HG02763 (cell line): Measurements from ENCODE around the gene RHBDF2.

ENCODE experiments used
- ATAC-seq: cut with Tn5 transposase; IDR thresholded peaks from one replicate; pipeline ENCODE4 v1.9.1; 2021; ENCODE audit warnings: mild to moderate bottlenecking, moderate library complexity; ENCODE audit not compliant: unreplicated experiment

RHBDF2 gene

DNA sequence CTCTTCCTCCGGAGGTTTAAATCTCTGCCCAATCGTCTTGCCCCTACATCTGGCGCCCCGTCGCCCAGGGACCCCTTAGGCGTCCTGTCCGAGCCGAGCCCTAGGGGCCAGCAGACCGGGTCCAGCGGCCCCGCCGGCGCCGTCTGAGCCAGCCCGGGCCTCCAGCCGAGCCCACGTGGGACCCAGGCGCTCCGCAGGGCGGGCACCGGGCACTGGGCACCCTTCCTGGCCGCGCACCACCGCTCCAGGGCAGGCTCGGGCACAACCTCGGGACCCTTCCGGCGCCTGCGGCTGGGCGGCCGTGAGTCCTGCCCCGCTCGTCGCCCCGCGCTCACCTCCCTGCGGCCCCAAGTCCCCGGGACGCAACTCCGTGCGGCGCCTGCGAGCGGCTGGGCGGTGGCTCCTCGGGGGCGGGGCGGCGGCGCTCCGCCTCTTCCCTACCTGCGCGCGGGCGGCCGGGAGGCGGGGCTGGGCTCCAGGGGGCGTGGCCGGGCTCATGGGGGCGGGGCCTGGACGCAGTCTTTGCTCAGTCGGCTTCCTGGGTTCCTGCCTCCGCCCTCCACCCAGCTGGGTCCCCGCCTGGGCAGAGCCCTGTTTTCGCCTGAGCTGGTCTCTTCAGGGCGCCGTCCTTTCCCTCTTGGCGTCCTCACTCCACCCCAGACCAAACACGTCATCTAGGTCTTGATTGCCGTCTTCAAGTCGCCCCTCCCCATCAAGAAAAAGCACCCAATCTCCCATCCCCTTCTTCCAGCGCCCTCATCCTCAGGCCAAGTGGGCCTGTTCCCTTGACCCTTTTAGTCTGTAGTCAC lies at the start of gene RHBDF2:
RHBDF2 (minus strand) TSS at position 406 of the 809 bp plus-strand sequence. CDS start 19,899 bp downstream, outside the sequence.
- ATAC-seq, result peak; percentile 64

DNA sequence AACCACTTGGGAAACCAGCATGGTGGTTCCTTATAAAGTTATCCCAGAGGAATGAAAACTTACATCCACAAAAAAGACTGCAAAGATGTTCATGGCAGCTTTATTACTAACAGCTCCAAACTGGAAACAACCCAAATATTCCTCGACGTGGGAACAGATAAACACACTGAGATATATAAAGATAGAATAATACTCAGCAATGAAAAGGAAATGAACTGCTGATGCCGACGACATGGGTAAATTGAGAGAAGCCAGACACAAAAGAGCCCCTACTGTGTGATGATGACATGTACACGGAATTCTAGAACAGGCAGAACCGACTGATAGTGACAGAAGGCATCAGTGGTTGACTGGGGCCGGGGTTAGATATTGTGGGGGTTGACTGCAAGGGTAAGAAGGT lies 48.3 kb upstream of the RHBDF2 start:
- no peak for ATAC-seq

DNA sequence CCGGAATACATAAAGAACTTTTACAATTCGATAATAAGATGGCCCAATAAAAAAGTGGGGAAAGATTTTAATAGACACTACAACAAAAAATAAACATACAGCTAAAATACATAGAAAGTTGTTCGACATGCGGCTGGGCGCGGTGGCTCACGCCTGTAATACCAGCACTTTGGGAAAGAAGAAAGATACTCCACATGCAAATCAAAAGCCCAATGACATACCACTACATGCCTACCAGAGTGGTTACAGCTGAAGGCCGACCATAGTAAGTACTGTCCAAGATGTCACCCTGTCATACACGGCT lies 47.9 kb upstream of the RHBDF2 start:
- no peak for ATAC-seq

DNA sequence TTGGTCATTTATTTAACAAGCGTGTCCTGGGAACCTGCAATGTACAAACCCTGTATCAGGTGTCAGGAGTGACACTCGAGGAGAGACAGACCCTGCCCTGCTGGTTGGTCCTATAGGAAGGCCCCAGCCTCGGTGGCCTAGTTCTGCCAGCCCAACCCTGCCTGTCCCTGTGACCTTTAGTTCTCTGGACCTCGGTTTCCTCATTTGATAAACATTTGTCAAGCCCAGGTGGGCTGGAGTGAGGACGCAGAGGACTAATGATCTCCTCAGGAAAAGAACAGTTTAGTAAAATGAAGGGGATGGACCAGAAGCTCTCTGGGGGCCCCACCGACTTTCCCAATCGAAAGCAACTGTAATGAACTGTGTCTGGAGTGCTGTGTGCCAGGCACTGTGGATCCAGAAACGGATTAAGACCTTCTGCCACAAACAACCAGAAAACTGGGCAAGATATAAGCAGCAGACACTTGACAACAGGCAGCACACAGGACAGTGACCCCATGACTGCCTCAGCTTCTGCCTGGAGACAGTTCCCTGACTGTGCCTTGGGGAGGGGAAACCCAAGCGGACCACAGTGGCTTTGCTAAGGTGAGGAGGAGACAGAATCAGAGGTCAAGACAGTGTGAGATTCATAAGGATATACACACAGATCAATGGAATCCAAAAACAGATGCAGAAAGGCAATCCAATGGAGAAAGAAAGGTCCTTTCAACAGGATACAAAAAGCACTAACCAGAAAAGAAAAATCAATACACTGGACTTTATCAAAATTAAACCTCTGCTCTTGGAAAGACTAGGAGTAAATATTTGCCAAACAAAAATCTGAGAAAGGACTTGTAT lies 47.4 kb upstream of the RHBDF2 start:
- ATAC-seq, result no peak

DNA sequence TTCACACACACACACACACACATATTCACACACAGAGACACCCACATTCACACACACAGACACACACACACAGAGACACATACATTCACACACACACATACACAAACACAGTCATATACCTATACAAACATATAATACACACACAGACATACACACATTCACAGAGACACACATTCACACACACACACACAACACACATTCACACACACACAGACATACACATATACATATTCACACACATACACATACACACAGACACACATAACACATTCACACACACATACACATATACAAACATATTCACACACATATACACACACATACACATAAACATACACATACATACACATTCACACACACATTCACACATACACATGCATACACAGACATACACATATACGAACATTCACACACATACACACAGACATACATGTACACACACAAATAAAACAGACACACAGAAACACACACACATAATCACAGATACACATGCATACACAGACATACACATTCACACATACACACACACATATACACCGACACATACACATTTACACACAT lies 46.5 kb upstream of the RHBDF2 start:
- ATAC-seq, result no peak

DNA sequence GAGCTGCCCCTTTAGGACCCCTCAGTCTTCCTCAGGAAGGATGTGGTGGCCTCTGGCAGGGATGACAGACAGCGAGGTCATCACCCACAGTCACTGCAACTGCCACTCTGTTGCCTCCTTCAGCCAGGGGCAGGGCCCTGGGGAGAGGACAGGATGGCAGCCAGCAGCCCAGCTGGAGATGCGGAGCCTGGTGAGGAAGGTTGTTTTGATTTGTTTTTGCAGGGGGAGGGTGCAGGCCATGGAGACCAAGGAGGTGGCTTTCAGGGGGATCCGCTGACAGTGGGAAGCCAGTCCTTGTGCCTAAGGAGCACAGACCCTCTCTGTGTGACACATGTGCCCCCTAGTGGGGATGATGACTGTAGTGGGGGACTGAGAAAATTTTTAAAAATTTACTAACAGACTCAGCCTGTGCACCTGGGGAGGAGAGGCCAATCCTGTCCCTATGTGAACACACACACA lies 46.0 kb upstream of the RHBDF2 start:
- ATAC-seq, result no peak

DNA sequence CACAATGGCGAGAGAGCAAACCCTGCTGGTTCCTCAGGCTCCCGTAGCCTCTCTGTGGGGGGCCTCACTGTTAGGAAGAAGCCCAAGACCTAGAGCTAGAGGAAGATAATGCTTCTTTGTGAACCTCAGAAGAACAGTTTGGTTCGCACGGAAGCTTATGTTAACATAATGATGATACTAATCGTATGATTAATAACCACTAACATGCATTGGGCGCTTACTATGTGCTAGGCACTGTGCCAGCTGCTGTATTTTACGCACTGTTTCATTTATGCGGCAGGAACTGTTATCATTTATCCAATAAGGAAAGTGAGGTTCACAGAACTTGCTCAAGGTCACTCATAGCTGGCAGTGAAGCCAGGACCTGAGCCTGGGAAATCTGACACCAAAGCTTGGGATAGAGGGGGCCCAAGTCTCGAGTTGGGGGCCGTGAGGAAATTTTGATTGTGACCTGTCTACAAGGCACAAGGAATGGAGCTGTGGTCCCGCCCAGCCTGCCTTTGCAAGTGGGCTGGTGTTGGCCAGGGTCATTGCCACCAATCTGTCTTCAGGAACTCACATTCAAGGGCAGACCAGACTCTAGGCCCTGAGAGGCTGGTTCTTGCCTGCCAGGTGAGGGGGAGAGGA lies 45.4 kb upstream of the RHBDF2 start:
- no peak for ATAC-seq

DNA sequence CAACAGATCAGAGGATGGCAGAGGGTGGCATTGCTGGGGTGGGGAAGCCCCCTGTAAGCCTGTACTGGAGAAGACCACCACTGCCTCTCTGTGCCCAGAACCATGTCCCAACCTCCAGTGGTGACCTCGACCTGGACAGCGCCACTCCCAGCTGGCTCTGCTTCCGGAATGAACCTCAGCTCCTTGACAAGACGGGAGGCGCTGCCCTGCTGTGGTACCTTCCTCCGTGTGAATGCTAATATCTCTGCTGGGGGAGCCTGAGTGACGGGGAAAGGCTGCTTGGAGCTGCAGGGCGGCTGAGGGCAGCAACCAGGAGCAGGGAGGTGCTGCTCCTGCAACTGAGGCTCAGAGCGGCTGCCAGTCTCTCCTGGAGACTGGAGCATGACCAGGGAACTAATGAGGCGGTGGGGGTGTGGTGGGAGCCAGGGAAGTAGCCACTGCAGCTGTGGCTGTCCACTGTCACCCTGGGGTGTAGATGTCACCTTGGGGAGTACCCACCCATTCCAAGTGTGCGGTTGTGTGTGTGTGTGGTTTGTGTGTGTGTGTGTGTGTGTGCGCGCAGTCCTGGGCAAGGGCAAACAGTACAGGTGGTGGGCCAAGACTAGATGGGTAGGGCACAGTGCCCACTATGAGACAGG lies 44.8 kb upstream of the RHBDF2 start:
- ATAC-seq, result no peak

DNA sequence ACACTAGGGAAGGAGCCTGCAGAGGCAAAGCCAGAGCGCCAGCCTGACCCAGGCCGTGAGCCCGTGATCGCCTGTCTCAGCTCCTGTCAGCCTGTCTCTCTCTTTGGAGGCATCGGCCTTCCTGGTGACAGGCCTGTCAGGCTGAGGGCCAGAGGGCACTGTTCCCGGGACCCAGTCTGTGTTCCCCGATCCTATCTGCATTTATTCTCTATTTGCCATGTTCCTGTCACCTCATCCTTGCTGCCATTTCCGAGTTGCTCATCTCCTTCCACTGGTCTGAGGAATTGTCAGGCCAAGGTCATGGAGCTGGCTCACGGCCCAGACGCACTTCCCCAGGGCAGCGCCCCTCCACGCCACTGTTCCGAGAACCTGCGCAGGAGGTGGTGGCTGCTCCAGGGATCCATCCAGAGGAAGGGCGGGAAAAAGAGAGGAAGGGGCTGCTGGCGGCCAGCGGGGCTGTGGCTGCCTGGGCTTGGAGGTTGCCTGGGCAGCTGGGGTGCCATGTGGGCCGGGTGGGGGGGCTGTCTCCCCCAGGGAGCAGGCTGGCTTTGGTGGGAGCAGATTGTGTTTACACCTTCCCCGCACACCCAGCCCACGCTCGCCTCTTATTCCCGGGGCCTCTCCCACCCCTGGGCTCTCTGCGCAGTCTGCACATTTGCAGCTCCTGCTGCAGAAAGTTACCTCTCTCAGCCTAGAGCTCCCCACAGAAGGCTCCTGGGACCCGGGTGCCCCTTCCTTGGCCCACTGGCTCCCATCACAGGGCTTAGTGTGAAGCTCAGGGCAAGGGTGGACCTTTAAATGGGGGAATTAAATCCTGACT lies 43.5 kb upstream of the RHBDF2 start:
- ATAC-seq, result no peak

DNA sequence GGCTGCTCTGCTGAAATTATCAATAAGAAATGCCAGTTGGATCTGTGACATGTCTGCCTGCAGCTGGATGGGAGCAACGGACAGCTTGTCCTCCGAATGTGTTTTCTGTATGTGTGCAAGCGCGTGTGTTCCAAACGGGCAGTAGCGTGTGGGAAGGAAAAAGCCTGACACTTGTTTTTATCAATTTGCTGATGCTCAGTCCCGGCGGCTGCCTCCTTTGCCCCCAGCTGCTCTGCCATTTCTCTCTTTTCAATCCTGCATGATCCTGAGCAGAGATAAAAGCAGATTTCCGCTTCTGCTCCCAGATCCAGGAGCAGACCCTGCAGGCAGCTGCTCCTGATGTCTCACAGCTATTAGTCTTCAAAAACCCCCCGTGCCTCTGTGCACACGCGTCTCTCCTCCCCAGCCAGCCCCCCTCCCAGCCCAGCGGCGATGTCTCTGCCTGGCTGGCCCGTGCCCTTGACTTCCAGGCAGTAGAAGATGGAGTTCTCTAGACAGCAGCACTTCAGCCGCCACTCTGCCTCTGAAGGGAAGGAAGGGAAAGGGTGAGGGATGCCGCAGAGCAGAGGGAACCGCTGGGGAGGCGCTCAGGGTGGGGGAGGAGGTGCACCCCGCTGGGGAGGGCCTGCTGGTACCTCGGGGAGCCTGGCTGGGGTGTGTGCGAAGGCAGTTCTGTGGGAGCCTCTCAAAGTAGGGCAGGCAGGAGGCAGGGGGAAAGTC lies 42.8 kb upstream of the RHBDF2 start:
- no peak for ATAC-seq

DNA sequence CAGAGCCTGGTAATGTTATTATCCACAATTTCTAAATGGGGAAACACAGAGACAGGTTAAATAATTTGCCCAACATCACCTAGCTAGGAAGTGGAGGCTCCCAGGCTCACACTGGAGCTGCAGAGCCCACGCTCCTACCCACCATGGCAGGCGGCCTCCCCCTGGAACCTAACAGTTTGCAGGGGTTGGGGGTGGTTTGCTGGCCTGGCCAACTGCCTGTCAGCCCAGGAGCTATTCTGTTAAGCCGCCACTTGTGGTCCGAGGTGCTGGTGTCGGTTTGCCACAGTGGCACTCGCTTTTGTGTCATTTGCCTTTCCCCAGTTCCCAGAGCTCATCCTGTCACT lies 42.2 kb upstream of the RHBDF2 start:
- no peak for ATAC-seq

DNA sequence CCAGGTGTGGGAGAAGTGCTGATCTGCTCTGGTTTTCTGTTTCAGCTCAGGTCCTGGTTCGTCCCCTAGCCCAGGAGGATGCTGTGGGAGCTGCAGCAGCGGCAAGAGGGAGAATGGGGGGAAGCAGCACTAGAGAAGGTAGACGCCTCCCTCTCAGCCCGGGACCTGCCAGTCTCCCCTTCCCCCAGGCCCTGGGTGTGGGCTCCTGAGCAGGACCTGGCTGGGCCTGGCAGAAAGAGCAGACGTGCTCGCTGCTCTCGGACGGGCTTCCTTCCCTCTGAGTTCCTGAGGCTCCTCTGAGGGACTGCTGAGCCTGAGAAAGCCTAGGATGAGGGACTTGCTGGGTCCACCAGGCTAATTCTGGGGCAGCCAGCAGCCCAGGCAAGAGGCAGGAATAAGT lies 41.8 kb upstream of the RHBDF2 start:
- ATAC-seq, result no peak

DNA sequence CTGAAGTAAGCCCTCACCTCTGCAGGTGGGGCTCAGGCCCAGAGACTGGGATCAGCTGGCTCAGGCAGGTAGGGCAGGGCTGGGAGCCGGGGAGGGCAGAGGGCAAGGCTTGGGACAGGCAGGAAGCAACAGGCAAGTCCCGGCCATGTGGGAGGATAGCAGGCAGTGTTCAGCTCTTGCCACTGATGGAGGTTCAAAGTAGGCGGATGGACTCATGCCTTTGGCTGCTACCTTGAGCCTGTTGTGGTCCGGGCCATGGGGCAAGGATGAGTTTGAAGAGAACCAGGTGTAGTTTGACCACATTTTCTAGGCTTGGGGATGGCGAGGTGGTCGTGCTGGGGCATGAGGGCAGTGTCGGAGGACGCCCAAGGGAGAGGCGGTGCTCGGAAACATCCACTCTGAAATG lies 41.3 kb upstream of the RHBDF2 start:
- no peak for ATAC-seq

DNA sequence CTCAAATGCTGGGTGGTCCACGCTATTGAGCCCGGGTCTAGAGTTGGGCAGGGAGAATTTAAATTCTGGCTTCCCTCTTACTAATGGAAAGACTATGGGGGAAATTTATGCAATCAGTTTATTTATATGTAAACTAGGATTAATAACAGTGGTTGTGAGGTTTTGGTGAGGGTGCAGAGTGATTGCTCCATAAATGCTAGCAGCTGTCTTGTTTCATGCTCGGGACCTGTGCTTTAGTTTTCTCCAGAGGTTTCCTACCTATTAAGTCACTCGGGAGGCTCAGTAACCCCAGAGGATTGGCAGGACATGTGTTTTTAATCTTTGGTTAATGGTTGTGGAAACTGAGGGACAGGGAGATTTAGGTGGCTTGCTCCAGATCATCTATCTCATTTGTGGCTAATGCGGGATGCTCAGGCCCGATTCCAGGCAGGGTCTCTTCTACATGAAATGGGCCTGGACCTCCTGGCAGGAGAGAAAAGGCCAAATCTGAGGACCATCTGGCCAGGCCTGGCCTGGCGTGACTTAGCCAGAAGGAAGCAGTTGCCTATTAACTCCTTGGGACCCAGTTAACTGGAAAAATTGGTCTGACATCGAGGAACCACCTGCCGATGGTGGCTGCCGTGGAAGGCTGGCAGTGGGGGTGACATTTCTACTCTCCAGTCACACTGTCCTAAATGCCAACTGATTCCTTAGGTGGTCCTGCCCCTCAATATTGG lies 40.7 kb upstream of the RHBDF2 start:
- no peak for ATAC-seq

DNA sequence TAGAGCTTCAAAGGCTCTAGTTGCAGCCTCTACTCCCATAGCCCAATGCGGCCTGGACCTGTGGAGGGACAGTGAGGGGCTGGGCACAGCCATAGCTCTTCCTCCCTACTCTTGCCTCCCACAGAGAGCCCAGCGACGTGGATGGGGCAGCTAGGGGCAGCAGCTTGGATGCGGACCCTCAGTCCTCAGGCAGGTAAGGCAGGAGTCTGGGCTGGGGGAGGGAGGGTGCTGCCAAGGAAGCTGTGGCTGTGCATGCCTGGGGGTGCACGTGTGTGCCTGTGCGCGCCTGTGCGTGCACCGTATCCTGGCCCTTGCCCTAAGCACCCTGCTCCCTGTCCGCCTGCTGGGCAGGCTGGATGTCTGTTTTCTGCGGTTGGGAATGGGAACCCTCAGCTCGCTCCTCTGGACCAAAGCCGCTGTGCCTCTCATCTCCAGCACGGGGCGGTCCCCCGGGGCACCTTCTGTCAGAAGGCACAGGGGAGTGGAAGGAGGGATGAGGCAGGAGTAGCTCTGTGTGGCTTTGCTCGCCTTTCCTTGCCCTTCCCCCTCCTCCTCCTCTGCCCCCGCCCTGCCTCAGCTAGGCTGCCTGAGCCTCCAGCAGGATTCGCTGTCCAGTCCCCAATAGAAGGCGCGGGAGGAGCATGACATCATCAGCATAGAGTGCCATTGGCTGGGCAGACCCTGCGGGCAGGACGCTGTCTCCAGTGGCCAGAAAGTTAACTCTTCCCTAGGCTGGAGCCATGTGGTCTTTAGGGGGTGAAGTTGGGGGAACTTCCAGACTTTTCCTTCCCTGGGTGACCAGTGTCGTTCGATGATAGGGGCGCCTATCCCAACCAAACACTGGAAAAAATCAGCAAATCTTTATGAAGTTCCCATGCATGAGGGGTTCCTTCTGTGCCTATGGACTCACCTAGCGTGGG lies 39.4 kb upstream of the RHBDF2 start:
- ATAC-seq, result no peak

DNA sequence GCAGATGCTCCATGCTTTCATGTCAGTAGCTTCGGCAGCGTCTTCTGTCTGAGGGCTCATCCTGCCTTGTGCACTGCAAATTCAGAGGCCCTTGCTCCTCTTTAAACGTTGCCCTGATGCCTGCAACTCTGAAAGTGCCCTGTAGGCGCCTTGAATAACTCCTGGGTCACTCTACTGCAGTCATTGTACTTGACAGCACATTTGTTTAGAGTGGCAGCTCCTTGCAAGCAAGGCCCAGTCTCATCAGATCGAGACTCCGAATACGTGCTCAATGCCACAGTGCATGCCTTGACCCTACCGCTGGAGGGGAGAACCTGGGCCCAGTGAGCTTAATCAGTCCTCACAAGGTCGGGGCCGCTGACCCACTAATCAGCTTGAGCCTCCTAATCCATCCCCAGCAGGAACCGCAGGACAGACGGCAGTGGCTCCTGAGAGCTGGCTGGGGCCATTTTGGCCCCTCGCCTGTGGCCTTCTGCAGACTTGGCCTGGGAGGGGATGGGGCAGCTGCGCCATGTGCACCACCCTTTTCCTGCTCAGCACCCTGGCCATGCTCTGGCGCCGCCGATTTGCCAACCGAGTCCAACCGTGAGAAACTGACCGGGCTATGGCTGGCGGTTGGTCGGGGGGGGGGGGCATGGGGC lies 38.5 kb upstream of the RHBDF2 start, which contains the start of gene PRCD:
PRCD (plus strand) TSS at position 414 of the 641 bp plus-strand sequence; CDS start at position 512, 98 bp downstream.
- no peak for ATAC-seq

DNA sequence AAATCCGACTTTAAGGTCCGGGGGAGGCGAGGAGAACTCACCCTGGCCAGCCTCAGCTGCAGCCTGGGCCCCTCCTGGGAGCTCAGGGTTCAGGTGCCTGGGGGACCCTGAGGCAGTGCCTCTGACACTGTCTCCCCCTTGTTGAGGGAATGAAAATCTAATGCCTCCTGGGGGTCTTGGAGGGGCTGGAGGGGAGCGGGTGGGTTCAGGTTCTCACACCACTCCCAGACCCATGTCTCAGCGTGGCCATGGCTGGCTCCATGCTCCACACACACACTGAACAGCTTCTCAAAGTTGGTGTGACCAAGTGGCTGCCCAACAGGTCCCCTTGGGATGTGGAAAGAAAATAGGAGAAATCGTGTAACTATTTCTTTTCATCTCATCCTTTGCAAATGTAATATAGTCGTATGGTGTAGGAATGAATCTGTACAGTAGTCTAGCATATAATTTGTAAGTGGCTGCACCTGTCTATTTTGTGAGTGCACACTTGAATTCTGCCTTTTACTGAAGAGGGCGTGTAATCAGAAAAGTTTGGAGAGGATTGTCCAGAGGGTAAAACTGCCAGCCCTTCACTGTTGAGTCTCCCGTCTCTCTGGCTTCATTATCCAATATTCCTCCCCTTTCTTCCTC lies 37.8 kb upstream of the RHBDF2 start:
- ATAC-seq, result no peak
